GM12891 (cell line): Measurements from ENCODE around the gene DQX1.

Experiments used
- POLR2A ChIP-seq: IDR thresholded peaks from 2 replicates; pipeline ENCODE4 v1.6.1; 2011; ENCODE audit warnings: low read depth, low read length, control low read depth
- POLR2AphosphoS5 ChIP-seq: IDR thresholded peaks from 2 replicates; pipeline ENCODE4 v1.6.1; 2011; ENCODE audit warnings: low read depth, low read length, control low read depth

GRCh38 chr2:74556831-74557370 lies 30.9 kb upstream of the DQX1 start:
- TF ChIP-seq POLR2A, result no peak; the same call in 1 of the 2 replicates
- no peak for TF ChIP-seq POLR2AphosphoS5
